IMR-90 (cell line): Measurements from ENCODE around the gene FAM111A.

Experiments used
- BHLHE40 ChIP-seq: fragments of 150-350 bp; IDR thresholded peaks from 2 replicates; pipeline ENCODE4 v1.6.1; 2016; ENCODE audit warnings: mild to moderate bottlenecking, low read depth, low read length
- CHD1 ChIP-seq: IDR thresholded peaks from 2 replicates; pipeline ENCODE4 v1.6.1; 2012; ENCODE audit warnings: low read depth, low read length, improper control_type of control experiment
- FOS ChIP-seq: fragments of 150-350 bp; IDR thresholded peaks from 2 replicates; pipeline ENCODE4 v1.6.1; 2016; ENCODE audit warnings: low read depth, low read length
- MAFK ChIP-seq: IDR thresholded peaks from 2 replicates; pipeline ENCODE4 v1.6.1; 2012; ENCODE audit warnings: low read depth, low read length, improper control_type of control experiment
- MXI1 ChIP-seq: IDR thresholded peaks from 2 replicates; pipeline ENCODE4 v1.6.1; 2012; ENCODE audit warnings: low read depth, mild to moderate bottlenecking, low read length, moderate library complexity, borderline replicate concordance
- NFE2L2 ChIP-seq: fragments of 150-350 bp; IDR thresholded peaks from 2 replicates; pipeline ENCODE4 v1.6.1; 2016; ENCODE audit warnings: low read depth, mild to moderate bottlenecking, low read length
- POLR2A ChIP-seq: IDR thresholded peaks from 2 replicates; pipeline ENCODE4 v1.6.1; 2012; ENCODE audit warnings: mild to moderate bottlenecking, low read depth, low read length
- RAD21 ChIP-seq: IDR thresholded peaks from 2 replicates; pipeline ENCODE4 v1.6.1; 2012; ENCODE audit warnings: low read length, improper control_type of control experiment
- RCOR1 ChIP-seq: IDR thresholded peaks from 2 replicates; pipeline ENCODE4 v1.6.1; 2012; ENCODE audit warnings: mild to moderate bottlenecking, low read length, improper control_type of control experiment; ENCODE audit not compliant: insufficient replicate concordance
- RFX5 ChIP-seq: IDR thresholded peaks from 2 replicates; pipeline ENCODE4 v1.8.0; 2012; ENCODE audit warnings: low read depth, mild to moderate bottlenecking, low read length, moderate library complexity
- SMC3 ChIP-seq: fragments of 150-350 bp; IDR thresholded peaks from 2 replicates; pipeline ENCODE4 v1.6.1; 2016; ENCODE audit warnings: low read depth, mild to moderate bottlenecking, antibody characterized with exemption, low read length, moderate library complexity
- TF ChIP-seq, protein P1 (sequence below): conservative IDR thresholded peaks from 2 replicates; pipeline ENCODE4 v1.5.1; 2012; ENCODE audit warnings: mild to moderate bottlenecking, low read depth, low read length, improper control_type of control experiment
- TF ChIP-seq, protein P2 (sequence below): fragments of 150-350 bp; IDR thresholded peaks from 2 replicates; pipeline ENCODE4 v1.6.1; 2017; ENCODE audit warnings: mild to moderate bottlenecking, antibody characterized with exemption, low read length, low read depth
- TF ChIP-seq, protein P3 (sequence below): fragments of 150-350 bp; IDR thresholded peaks from 2 replicates; pipeline ENCODE4 v1.6.1; 2016; ENCODE audit warnings: low read depth, mild to moderate bottlenecking, low read length, moderate library complexity, borderline replicate concordance

DNA sequence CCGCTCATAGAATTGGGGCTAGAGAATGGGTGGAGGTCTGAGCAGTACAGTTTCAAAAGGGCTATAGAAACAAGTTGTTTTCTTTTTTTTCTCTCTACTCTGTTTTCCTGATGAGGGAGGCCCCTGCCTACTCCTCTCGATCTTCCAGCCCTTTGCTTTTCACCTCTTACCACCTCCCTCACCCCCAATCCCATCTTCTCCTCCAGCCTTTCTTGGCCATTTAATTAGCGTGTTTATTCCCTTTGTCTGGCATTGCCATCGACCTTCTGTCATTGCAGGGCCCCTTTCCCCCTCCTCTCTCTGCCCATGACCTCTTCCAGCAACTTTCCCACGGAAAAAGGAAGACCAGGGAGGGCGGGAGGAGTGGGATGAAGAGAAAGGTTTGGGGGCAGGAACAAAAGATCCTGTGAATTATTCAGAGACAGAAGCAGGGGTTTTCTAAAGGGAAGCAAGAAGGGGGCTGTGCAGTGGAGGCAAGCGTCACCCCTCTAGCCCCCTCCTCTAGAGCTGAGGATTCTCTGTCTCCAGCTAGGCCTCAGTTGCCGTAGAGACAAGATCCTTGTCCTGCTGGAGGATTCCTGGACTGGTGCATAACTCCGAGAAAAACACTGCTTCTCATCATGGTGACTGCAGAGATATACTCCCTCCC, 42.2 kb downstream of the FAM111A start:
- TF ChIP-seq, protein P1, sequence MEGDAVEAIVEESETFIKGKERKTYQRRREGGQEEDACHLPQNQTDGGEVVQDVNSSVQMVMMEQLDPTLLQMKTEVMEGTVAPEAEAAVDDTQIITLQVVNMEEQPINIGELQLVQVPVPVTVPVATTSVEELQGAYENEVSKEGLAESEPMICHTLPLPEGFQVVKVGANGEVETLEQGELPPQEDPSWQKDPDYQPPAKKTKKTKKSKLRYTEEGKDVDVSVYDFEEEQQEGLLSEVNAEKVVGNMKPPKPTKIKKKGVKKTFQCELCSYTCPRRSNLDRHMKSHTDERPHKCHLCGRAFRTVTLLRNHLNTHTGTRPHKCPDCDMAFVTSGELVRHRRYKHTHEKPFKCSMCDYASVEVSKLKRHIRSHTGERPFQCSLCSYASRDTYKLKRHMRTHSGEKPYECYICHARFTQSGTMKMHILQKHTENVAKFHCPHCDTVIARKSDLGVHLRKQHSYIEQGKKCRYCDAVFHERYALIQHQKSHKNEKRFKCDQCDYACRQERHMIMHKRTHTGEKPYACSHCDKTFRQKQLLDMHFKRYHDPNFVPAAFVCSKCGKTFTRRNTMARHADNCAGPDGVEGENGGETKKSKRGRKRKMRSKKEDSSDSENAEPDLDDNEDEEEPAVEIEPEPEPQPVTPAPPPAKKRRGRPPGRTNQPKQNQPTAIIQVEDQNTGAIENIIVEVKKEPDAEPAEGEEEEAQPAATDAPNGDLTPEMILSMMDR: no peak
- TF ChIP-seq RAD21: no peak
- TF ChIP-seq SMC3: no peak
- no peak for TF ChIP-seq POLR2A
- TF ChIP-seq RCOR1: no peak
- TF ChIP-seq, protein P2, sequence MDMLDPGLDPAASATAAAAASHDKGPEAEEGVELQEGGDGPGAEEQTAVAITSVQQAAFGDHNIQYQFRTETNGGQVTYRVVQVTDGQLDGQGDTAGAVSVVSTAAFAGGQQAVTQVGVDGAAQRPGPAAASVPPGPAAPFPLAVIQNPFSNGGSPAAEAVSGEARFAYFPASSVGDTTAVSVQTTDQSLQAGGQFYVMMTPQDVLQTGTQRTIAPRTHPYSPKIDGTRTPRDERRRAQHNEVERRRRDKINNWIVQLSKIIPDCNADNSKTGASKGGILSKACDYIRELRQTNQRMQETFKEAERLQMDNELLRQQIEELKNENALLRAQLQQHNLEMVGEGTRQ: no peak
- no peak for TF ChIP-seq MAFK
- no peak for TF ChIP-seq BHLHE40
- no peak for TF ChIP-seq RFX5
- TF ChIP-seq MXI1: no peak
- TF ChIP-seq CHD1: no peak
- TF ChIP-seq NFE2L2: no peak
- TF ChIP-seq, protein P3, sequence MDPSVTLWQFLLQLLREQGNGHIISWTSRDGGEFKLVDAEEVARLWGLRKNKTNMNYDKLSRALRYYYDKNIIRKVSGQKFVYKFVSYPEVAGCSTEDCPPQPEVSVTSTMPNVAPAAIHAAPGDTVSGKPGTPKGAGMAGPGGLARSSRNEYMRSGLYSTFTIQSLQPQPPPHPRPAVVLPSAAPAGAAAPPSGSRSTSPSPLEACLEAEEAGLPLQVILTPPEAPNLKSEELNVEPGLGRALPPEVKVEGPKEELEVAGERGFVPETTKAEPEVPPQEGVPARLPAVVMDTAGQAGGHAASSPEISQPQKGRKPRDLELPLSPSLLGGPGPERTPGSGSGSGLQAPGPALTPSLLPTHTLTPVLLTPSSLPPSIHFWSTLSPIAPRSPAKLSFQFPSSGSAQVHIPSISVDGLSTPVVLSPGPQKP: no peak
- no peak for TF ChIP-seq FOS
